ENCODE data around the gene GMDS.

Gene GMDS

GRCh38 chr6:1593958-1594314 is 651.5 kb downstream of the GMDS start:
- no peak for DNase-seq

DNA sequence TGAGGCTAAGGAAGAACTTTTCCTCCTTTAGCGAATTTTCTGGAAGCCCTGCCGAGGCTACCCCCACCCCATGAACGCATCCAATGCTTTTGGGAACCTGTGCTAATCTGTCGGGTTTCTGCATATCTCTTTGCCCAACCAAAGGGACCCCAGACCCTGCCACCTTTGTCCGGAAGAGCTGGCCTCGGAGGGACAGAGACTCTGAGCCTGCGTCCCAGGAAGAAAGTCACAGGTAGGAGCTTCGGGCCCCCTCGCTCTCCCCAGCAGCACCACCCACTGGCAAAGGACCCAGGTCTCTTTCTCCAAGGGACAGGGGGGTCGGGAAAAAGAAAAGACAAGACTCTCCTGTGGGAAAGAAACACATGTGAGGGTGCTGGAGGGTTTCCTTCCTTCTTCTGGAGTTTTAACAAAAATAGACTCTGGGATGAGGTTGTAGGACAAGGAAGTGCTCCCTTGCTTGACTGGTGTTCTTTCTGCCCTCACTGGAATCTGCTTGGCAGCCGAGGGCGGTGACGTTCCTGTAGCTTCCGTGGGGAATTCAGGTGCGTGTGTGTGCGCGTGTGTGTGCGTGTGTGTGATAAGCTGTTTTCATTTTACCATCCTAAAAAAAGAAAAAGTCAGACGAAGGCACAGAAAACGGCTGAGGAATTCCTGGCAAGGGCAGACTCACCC is 652.0 kb downstream of the GMDS start:
- no peak for DNase-seq

DNA sequence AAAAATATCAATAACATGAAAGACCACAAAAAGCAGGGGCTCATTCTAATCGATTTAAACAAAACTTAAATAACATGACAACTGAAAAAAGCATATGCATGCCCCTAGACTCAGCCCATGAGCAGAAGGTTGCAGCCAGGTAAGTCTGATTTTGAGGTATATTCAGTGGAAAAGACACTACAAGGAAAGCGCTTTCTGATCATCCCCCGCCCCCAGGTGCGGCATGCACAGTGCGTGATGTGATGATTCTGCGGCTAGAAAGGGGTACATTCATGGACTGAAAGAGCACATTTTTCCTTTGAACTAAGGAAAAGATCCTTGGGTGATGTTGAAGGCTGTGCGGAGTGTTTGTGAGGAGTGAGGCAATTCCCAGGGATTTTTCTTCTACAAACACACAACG is 652.6 kb downstream of the GMDS start:
- DNase-seq: no peak

DNA sequence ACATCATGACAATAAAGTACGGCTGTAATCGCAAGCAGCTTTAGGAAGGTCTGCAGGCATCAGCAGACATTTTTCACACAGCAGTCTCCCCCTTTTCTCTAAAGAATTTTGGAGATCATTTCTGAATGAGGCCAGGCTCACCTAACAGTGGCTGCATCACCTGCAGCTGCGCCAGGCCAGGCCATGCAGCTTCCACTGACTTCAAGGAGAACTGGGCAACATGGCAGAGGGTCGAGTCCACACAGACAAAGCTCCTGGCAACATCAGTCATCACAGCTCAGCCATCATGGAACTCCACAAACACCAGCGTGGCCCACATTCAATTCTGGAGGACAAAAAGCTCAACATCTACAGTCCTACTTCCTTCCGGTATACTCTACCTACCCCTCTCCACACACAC is 653.5 kb downstream of the GMDS start:
- no peak for DNase-seq

DNA sequence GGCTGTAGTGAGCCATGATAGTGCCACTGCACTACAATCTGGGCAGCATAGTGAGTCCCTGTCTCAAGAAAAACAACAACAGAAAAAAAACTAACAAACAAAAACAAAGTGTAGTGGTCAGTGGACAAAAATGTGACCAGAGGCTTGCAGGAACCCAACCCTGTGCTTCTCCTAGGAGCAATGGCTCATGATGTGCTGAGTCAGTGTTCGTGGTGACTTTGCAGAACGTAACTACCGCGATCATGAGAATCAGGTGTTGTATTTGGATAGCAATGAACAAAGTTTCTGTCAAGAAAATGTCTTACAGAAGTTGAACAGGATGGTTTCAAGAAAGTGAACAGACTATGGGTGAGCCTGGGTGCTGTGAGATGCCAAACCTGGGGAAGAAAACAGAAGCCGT is 654.2 kb downstream of the GMDS start:
- DNase-seq: no peak

DNA sequence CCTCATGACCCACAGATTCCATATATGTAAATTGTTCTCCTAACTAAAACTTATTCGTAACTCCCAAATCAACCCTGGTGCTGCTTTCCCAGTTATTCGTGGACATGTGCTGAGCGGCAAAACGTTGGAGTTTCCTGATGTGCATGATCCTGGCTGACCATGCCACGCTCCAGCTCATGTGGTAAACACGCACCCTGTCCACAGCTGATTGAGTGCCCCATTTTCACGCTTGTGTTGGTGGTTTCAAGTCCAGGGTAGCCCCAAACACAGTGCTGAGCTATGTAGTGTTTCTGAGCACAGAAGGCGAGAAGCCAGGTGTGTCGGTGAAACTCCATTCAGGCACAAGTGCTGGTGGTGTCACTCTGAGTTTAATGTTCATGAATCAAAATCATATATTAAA is 654.8 kb downstream of the GMDS start:
- no peak for DNase-seq

- no peak for DNase-seq
Measured at GRCh38 chr6:1589208-1589607, 656.2 kb downstream of the GMDS start.

- DNase-seq: no peak
Measured at GRCh38 chr6:1587977-1588376, 657.4 kb downstream of the GMDS start.

DNA sequence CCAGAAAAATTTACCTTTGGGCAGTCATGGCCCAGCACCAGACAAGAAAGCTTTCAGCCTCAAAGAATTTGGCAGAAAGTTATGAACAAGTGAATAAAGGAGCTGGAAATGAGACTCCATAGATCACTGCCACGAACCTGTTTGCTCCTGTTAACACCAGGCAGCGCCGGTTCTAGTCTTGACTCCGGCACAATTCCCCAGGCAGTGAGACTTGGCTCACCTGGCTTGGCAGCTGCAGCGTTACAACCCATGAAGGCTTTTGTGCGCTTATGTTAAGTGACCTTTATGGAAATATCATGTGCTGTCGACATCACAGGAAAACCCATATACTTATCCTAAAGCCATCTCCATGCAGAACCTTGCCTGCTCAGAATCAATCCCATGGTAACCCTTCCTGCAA is 657.9 kb downstream of the GMDS start:
- DNase-seq: no peak

DNA sequence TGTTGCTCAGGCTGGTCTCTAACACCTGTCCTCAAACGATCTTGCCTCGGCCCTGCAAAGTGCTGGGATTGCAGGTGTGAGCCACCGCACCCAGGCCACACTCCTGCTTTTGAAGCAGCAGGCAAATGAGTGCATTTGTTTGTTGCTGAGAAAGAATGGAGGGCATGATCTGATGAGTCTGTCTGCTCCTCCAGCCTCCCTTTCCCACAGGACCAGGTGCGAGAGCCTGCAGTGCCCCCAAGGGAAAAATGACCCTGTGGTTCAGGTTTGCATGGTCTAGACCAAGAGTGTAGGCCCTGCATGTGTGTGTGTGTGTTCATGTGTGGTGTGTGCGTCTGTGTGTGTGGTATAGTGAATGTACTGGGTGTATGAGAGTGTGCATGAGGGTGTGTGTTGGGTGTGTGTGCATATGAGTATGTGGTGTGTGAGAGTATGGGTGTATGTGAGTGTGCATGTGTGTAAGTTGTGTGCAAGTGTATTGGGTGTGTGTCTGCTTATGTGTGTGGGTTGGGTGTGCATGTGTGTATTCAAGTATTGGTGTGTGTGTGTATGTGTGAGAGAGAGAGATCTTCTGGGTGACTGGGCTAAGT is 658.4 kb downstream of the GMDS start:
- DNase-seq: no peak

- no peak for DNase-seq
Measured at GRCh38 chr6:1586256-1586655, 659.1 kb downstream of the GMDS start.

- DNase-seq: no peak
Measured at GRCh38 chr6:1585669-1586049, 659.7 kb downstream of the GMDS start.

- DNase-seq: no peak
Measured at GRCh38 chr6:1584996-1585668, 660.3 kb downstream of the GMDS start.

DNA sequence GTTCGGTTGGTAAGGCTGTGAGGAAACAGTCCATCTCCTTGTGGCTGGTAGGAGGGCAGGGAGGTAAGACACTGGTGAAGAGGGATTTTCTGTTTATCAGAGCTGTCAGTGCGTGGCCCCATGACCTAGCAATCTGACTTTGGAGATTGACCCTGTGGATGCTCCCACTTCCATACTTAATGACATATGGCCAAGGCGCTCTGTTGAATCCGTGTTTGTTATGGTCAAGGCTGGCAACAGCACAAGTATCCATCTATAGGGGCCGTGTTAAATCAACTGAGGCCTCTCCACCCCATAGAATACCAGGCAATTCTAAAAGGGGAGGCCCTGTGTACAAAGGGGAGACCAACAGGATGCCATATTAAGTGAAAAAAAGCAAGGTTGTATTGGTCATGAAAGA is 661.3 kb downstream of the GMDS start:
- no peak for DNase-seq

DNA sequence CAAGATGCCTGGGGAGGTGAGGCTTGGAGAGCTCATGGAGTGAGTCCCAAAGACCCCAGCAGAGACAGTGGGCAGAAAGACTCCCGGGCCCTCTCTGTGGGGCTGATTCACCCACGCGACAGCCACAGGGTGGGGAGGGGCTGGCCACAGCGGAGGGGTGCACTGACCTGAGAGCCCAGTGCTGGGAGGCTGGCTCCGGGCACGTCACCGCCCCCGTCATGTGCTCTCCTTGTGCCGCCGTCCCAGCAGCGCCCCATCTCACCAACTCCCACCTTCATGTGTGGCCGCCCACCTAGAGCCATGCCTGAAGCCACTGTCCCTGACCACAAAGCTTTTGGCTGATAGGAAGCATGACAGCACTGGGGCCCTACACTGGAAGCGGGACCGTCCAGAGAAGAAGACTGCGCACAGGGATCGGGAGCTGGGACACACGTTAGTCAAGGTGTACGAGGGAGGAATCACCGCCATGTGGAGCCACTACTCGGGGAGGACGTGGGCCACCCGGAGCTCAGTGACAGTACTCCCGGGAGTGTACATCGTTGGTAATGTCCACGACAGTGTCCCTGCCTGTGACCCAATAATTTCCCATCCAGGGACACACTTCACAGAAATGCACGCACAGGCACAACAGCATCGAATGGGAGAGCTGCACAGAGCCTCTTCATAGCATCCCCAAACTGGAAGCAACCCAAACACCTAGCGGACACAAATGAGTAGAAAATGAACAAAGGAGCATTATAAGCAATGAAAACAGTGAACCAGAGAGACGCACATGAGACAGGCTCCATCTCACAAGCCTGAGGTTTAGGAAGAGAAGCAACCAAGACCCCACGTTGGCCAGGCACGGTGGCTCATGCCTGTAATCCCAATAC is 664.0 kb downstream of the GMDS start:
- no peak for DNase-seq

- DNase-seq: no peak
Measured at GRCh38 chr6:1580585-1580984, 664.8 kb downstream of the GMDS start.

DNA sequence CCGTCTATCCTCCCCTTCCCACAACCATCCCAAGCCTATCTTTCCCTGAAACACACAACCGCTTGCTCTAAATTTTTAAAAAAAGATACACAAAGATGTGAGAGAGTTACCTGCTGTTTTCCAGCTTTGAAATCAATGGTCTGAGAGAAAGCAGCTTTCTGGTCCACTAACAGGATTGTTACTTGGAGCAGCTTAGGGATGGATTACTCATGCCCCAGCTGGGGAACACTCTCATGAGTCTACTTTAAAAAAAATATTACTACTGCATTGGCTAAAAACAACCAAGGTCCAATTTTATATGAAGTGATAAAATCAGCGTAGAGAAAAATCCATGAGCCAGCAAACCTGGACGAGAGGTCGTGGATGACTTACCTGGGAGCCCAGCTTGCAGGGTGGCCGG is 665.3 kb downstream of the GMDS start:
- DNase-seq: no peak

DNA sequence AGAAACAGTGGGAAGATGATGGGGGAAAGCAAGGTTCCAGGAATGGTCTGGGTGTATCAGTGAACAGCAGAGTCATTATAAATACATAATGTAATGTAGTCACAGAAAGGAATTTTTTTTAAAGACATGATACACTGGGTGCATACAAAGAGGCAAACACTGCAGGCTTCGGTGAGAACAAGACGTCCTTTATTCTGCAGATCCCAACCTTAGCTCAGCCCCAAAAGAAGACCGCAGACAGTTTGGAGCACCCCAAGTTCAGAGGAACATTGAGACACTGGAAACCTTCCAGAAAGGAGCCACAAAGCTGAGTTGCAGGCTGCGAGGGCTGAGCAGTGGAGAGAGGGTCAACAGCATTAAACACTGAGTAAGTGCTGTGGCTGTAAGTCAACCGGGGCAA is 666.3 kb downstream of the GMDS start:
- no peak for DNase-seq

- DNase-seq: no peak
Measured at GRCh38 chr6:1577896-1578745, 667.3 kb downstream of the GMDS start.

DNA sequence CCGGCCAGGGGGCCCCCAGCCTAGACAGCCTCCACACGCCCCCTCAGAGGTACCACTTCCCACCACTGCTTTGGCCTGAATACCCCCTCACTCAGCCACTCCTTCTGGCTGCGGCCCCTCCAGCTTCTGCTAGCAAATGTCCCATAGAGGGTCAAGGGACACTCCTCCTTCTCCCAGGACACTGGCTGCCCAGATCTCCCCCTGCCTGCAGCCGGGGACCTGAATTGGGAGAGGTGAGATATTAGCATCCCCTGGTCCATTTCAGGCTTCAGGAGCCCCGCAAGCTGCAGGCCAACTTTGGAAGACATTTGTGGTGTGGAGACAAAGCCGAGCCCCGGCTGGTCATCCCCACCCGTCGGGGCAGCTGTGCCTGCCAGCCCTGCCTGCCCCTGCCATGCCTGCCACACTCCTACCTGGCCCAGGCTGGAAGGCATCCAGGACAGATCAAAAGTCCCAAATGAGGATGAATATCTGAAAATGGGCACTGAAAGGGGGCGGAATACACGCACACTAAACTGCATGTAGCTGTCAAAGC is 668.2 kb downstream of the GMDS start:
- no peak for DNase-seq

DNA sequence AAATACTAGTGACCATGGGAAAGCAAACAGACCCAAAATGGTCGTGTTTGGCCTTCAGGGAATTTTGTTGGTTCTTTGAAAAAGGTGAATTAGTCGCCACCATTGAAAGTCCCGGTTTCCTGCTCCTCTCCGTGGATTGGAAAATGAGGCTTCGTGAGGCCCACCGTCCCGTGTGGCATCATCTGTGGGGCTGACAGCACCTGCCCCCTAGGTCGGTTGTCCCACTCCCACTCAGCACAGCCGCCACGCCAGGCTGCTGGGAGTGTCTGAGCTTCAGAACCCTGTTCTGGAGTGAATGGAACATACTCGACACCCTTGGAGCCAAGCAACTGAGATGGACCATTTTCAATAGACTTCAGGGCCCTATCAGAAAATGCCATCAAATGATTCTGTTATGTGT is 668.7 kb downstream of the GMDS start:
- no peak for DNase-seq

DNA sequence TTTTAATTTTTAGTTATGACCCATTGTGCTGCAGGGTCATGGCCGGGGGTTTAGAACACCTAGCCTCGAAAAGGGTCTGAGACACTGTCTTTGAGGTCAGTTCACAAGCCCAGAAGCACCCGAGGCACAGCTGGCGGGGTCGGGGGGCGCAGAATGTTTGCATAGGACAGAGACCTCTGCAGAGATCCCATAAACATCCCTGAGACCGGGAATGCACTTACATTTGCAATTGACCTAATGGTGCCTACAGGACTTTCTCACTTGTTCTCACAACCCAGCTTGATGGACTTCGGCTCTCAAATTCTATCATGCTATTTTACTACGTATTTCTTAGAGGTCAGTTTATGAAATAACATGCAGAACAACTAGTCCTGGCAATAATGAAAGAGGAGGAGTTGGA is 669.2 kb downstream of the GMDS start:
- no peak for DNase-seq
